ENCODE data around the gene WNT8B.

- TF ChIP-seq POLR2A (IDR thresholded peaks at IDR 0.05): no peak
- TF ChIP-seq, protein P1, sequence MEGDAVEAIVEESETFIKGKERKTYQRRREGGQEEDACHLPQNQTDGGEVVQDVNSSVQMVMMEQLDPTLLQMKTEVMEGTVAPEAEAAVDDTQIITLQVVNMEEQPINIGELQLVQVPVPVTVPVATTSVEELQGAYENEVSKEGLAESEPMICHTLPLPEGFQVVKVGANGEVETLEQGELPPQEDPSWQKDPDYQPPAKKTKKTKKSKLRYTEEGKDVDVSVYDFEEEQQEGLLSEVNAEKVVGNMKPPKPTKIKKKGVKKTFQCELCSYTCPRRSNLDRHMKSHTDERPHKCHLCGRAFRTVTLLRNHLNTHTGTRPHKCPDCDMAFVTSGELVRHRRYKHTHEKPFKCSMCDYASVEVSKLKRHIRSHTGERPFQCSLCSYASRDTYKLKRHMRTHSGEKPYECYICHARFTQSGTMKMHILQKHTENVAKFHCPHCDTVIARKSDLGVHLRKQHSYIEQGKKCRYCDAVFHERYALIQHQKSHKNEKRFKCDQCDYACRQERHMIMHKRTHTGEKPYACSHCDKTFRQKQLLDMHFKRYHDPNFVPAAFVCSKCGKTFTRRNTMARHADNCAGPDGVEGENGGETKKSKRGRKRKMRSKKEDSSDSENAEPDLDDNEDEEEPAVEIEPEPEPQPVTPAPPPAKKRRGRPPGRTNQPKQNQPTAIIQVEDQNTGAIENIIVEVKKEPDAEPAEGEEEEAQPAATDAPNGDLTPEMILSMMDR (IDR thresholded peaks at IDR 0.05): no peak
Measured at GRCh38 chr10:100507357-100507732, 44.5 kb downstream of the WNT8B start.

All from esophagus squamous epithelium (tissue), 4 donors.